HG03571 (cell line): Measurements from ENCODE around the gene GLIS1.
"Not testable (repeated sequence)": the region's sequence is repeated elsewhere in the genome, so short reads cannot be mapped to it uniquely, and the experiment has no call there.

Experiments
- ATAC-seq: cut with Tn5 transposase; IDR thresholded peaks from one replicate; pipeline ENCODE4 v1.9.1; 2021; ENCODE audit not compliant: unreplicated experiment

Gene GLIS1

DNA sequence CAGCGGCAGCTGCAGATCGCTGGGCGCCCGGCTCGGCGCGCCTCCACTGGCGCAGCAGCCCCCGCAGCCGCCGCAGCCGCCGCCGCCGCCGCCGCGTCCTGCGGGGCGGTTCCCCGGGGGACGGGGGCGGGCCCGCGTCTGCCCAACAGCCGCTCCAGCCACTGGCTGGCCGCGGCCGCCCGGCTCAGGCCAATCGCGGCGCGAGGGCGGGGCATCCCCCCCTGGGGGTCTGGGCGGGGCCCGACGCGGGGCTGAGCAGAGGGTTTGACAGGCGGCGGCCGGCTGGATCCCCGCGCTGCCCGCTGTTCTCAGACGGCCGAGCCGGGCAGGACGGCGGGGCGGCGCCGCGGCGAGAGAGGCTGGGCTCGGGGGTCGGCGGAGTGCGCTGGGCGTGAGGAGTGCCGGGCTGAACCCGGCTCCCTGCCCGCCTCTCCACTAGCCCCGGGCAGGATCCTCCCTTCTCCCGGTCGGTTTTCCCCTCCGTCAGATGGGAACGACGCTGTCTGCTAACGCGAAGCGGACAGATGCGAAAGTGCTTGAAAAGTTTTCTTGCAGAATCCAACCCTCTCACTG, at the start of gene GLIS1:
GLIS1 (minus strand) TSS at position 56 of the 573 bp plus-strand sequence. CDS start 1,100 bp downstream, outside the sequence.
- ATAC-seq = peak; percentile 95

DNA sequence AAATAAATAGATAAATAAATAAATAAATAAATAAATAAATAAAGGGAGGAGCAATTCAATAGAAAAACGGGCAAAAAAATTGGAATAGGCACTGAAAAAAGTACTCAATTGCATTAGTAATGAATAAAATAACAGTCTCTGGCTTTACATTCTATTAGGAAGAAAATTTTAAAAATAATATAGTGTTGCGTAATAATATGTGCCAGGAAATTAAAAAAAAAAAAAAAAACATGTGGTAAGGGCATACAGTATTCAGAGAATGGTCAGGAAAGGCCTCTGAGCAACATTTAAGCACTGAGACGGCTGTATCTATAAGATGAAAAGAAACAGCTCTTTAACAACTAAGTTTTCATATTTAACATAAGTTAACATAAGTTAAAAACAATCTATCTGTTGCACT, 48.7 kb upstream of the GLIS1 start:
- no peak for ATAC-seq

DNA sequence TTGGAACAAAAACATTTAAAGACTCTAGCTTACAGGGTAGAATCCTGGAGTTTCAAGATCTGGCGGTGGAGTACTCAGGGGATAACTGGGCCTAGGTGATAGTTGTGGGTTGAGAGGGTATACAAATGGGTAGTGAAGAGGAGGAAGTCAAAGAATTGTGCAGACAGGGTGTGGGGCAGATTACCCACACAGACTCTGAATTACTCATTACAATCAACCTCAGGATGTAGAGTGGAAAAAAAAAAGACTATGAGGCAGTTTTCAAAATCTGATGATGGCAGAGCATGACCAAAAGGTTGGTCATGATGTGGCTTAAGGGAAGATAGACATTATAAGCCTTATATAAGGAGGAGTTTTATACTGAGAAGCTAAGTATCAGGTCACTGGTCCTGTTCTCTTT, 44.1 kb upstream of the GLIS1 start:
- ATAC-seq = no peak

DNA sequence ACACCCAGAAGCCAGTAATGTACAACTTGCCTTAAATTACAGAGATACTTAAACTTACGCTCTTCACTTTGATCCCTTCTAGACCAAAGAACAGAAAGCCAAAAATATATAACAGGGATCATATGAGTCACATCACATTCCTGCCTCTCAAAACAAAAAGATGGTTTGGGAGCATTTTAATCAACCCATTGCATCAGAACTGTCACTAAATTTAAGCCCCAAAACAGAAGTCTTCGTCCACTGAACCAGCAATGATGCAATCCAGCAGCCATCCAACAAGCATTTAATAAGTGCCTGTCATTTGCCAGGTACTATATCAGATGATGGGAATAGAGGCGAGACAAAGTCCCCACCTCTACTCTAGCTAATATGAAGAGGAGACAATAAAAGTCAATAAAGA, 42.7 kb upstream of the GLIS1 start:
- ATAC-seq = no peak

DNA sequence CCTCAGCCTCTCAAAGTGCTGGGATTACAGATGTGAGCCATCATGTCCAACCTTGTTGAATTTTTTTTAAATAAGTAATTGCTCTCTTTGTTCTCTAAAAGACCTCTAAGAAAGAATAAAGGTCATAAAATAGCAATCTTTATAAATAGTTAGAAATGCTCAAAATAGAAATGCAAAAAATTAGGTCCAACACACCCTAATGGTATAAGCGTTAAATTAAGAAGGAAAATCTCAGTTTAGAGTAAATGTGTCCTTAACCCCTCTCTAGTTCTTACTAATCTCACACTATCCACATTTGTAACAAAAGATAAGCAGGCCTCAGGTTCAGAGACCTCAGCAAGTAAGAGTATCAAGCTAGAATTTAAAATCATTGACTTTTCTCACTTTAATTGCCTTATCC, 38.3 kb upstream of the GLIS1 start:
- ATAC-seq = no peak

DNA sequence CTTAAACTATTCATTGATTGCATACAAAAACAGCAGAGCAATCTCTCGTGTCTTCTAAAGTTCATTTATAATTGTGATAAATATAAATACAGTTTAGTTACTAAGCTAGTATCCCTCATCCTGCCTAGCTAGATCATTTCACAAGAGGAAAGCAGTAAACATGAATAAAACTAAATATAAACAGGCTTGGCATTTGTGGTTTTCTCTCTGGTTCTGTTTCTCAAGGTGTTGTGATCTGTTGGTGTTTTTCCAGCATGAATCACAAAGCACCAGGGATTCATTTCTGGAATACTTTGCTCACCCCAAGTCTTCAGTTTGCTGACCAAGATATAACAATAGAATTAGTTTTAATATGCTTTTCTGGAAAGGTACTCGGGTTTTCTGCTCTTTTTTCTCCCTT, 32.7 kb upstream of the GLIS1 start:
- ATAC-seq = no peak

DNA sequence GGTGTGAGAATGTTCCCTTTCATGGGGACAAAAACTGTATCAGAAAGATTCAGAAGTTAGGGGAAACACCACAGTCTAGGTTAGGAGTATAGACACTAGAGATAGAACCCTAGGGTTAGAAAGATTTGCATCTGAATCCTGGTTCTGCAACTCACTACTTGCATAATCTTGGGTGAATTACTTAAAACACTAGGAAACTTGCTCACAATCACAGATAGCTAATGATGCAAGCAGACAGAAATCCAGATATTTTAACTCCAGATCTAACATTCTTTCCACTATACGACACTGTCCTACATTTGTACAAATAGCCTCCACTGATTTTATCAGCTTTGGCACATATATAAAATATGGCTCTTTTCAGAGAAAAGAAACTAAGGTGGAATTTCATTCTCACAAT, 30.8 kb upstream of the GLIS1 start:
- ATAC-seq = no peak

DNA sequence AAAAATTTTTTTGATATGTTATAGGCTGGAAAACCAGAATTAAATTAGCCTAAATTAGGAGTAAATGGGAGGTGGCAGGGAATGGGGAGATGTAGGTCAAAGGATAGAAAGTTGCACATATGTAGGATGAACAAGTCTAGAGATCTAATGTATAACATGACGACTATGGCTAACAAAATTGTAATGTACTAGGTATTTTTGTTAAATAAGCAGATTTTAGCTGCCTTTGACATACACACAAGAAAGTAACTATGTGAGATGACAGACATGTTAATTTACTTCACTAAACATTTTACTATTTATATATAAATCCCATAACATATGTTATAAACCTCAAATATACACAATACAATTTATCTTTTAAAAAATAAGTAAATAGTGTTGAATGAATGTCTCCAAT, 30.2 kb upstream of the GLIS1 start:
- no peak for ATAC-seq

DNA sequence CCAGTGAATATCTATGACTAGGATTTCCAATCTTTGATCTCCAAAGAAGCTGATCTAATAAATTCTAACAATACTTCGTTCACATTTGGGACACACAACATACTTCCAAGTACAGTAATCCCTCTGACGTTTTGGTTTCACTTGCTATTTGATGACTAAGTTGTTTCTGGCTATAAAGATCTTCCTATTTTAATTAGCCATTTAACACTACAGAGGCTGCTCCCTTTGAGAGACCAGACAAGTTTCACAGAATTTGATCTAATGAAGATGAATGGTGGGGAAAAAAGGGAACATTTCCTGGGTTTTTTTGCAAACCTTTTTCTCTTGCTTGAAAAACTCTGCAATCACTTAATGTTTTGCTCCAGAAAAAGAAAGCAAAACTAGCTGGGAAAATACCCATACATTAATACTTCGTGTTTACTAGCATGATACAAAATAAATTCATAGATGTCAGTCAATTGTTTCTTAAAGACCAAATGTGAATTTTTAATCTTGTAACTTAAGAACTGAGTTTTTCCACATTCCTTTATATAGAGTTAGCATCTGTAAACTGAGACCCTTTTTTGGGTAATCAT, 28.0 kb upstream of the GLIS1 start:
- ATAC-seq = no peak

DNA sequence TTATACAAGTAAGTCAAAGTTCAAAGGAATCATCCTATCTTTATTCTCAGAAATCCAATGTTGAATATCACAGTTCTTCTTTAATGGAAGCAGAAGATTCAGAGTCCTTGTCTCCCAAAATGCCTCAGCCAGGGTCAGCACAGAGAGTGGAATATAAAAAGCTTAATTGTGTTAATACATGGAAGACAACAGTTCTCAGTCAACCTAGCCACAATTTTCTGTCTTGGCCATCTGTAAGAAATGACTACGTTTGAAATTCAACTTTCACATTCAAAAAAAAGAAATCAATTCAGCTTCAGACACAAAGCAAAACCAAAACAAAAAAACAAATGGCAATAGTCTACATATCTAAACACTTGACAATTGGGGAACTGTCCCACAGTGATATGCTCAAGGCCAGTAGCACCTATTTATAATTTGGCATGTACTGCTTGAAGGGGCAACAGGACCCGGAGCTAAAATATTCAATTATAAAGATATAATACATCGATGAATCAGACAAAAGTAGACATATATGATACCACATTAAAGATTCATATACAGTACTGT, 27.3 kb upstream of the GLIS1 start:
- no peak for ATAC-seq

DNA sequence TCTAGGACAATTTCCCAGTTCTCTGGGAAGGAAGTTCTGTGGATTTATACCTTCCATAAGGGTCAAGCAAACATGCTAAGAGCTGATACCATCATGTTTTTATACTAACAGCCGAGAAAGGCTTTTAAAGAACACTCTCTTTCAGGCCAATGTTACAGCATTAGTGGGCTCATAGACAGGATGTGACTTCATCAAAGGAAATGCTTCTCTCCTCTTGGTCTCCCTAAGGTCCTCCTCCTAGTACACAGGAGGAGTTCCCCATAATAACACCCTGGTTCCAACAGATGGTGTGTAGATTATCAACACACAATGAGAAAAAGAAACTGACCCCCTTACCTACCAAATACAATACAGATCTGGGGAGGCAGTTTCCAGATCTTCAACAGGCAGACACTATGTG, 26.7 kb upstream of the GLIS1 start:
- no peak for ATAC-seq

DNA sequence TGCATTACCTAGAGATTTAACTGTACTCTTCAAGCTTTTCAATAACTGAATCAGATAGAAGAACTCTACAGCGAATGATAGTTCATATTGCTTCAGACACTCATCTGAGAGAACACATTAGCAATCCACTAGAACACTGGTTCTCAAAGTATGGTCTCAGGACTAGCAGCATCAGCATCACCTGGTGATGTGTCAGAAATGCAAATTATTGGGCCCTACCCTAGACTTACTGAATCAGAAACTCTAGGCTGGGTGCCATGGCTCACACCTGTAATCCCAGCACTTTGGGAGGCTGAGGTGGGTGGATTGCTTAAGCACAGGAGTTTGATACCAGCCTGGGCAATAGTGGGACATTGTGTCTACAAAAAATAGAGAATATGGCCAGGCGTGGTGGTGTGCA, 24.9 kb upstream of the GLIS1 start:
- ATAC-seq = no peak

DNA sequence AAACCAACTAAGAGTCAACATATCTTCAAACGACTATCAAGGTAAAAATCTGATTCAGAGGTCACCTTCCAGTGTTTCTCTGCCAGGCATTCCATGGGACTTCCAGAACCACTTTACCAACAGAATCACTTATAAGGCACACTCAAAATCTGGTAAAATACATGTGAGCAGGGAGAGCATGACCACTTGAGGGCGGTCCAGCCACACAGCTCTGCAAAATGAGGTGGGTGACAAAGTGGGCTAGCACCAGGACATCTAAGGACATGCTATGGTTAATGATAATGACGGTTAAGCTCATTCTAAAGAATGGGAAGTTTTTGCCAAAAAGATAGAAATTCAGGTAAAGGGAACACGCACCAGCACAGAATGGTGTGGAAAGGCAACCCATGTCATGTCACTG, 24.5 kb upstream of the GLIS1 start:
- no peak for ATAC-seq

DNA sequence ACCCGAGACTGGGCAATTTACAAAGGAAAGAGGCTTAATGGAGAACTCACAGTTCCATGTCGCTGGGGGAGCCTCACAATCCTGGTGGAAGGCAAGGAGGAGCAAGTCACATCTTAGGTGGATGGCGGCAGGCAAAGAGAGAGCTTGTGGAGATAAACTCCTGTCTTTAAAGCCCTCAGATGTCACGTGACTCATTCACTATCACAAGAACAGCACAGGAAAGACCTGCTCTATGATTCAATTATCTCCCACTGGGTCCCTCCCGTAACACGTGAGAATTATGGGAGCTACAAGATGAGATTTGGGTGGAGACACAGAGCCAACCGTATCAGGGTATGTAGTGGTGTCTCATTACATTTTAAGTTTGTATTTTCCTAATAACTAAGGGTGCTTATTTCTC, 21.5 kb upstream of the GLIS1 start:
- not testable (repeated sequence) for ATAC-seq

DNA sequence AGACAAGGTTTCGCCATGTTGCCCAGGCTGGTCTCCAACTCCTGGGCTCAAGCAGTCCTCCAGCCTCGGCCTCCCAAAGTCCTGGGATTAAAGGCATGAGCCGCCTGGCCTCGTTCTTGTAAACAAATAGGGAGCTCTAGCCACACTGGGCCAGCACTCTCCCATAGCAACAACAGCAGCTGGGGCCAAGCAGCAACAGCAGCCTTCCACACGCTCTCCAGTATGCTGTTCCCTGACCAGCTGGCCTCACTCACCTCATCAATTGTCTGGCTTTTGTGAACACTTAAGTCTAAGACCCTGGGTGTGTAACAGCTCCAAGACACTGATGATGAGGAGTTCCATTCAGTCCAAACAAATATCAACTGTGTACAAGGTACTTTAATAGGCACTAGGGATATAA, 16.9 kb upstream of the GLIS1 start:
- no peak for ATAC-seq

DNA sequence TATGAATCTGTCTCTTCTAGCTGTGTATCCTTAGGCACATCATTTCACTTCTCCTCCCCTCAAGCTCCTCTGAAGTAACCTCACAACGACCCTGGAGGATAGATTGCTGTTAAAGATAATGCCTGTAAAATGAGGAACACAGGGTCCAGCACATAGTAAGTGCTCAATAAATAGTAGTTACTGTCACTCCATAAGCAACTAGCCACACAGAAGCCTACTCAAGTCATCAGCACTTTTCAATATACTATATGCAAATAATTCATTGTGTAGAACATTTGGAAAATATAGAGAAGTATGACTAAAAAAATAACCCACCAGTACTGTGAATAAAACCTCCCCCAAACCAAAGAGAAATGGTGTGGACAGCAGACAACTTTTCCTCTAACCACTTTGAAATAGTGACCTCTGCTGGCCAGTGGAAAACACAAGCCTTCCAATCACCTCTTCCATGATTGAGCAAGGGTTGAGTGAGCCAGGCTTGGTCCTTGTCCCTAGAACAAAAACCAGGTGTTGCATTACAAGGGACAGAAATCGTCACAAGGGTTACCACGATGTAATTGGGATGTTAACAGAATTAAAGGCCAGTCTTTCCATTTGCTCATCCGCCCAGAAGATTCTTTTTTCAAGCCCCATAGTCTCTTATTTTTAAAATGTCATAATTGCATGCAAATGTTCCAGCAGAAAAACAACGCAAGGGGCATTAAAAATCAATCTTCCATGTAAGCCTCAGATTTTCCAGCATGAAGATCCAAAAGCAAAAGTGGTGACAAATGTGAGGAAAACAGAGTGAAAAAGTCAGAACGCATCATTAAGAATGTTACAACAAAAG, 15.7 kb upstream of the GLIS1 start:
- ATAC-seq = no peak

DNA sequence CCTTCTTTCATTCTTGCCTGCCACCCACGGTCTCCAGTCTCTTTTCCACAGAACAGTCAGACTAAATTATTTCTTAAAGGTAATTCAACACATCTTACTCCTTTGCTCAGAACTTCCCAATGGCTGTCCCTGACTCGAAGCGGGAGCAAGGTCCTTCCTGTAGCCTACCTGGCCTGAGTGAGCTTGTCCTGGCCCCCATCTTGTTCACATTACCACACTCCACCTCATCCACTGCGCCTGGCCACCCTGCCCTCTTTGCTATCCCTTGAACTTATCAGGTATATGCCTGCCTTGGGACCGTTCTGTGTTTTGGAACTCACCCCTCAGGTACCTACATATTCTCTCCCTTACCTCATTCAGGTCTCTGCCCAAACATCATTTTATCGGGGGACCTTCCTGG, 13.3 kb upstream of the GLIS1 start:
- no peak for ATAC-seq

DNA sequence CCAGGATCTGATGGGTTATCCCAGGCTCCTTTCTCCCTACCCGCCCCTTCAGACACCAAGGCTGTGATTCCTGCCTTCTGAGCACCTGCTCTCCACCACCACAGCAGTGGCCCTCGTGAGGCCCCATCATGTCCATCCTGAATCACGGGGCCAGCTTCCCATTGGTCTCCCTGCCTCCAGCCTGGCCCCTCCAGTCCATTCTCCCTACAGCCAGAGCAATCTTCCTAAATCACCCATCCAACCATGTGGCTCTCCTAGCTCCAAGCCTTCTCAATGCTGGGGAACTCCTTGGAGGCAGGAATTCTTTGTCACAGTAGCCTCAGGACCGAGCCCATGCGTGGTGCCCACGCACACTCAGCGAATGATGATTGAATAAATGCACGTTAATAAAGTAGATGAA, 8.9 kb upstream of the GLIS1 start:
- no peak for ATAC-seq

DNA sequence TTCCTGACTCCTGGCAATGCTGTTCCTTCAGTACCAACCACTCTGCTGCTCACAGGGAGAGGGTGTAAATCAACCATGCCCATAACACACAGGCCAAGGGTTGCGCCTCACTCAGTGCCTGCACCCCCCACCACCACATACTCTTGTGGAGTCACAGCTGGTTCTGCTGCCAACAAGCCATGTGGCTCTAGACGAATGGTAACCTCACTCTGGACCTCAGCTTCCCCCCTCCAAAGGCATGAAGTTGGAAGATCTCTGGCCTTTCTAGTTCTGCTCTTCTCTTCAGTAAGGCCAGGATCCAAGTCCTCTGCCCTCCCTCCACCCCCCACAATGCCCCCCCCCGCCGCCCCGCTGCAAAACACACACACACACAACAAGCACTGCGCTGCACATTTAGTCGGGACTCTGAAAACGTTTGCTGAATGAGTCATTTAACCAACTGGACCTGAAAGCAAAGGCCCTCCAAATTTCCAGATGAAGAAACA, 1.7 kb upstream of the GLIS1 start:
- ATAC-seq = no peak

DNA sequence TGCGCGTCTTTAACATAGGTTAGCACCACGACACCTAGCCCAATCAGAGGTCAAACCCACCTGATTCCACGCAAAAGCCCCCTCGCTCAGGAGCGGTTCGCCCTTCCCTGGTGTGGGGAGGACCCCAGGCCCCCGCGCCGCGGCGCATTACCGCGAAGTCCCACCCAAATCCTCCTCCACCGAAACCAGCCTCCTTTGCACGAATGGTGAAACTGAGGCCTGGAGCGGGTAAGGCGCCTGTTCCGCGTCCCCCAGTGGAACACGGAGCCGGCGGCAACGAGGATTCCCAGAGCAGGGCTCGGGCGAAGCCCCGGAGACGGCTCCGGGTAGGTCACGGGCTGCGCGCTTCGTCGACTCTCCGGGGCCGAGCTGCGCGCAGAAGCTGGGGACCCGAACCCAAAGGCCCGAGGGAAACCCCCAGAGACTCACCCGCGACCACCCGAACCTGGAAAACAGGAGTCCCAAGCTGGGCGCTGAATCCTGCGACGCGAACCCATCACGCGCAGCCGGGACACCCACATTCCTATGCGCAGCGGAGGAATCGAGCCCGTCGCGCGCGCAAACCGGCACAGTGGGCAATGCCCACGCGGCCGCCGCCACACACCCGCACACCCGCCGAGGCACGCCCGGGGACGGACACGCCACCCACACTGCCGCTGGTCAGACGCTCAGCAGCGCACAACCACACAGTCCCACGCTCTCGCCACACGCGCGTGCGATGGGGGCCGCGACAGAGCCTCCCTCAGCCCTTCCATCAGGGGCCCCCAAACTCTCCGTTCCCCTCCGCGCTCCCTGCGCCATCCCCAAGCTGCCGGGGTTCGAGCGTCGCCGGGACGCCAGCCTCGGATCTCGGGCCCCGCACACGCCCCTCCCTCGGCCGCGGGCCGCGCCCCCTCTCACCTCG, 507 bp downstream of the GLIS1 start:
- peak; percentile 9 for ATAC-seq

DNA sequence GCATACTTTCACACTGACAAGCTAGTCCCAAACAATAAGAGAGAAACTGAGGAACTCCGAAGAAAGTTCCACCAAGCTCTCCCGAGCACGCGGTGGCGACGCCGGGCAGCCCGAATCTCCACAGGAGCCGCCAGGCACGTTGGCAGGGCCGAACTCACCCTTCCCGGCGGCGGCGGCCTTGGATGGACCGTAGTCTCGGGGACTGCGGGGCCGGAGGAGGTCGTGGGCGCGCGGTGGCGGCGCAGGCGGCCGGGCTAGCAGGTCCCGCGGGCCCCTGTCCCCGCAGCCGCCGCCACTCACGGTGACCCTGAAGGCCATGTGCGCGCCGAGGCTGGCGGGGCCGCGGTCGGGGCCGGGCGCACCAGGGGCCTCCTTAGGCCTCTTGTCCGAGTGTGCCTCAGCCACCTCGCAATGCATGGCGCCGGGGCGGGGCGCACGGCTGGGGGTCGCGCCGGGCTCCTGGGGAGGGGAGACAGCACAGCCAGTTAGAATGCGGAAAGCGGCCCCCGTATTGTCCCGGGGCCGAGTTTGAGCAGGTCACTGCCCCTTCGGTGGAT, 1.2 kb downstream of the GLIS1 start:
- no peak for ATAC-seq
